NCI-H128 (cell line): ENCODE results near the gene IQSEC1.

Source experiments
- DNase-seq: peaks from one replicate; lab custom pipeline; 2025; ENCODE audit not compliant: unreplicated experiment; lab: John Stamatoyannopoulos, UW

The IQSEC1 gene

DNA sequence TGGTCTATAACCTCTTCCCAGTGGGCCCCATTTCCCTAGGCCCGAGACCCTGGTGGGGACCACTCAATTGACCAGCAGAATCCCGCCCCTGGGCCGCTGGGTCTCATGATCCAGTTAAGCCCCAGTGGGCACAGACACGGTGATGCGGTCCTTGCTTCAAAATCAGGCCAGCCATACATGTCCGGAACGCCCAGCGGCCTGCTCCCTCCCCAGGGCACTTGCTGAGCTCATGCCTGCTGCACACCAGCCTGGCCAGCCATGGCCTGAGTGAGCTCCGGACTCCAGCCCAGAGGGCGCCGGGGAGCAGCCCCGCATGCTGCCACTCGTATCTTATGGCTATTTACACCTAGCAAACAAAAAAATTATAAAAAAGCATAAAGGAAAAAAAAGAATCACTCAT lies 34.4 kb upstream of the IQSEC1 start:
- no peak for DNase-seq

DNA sequence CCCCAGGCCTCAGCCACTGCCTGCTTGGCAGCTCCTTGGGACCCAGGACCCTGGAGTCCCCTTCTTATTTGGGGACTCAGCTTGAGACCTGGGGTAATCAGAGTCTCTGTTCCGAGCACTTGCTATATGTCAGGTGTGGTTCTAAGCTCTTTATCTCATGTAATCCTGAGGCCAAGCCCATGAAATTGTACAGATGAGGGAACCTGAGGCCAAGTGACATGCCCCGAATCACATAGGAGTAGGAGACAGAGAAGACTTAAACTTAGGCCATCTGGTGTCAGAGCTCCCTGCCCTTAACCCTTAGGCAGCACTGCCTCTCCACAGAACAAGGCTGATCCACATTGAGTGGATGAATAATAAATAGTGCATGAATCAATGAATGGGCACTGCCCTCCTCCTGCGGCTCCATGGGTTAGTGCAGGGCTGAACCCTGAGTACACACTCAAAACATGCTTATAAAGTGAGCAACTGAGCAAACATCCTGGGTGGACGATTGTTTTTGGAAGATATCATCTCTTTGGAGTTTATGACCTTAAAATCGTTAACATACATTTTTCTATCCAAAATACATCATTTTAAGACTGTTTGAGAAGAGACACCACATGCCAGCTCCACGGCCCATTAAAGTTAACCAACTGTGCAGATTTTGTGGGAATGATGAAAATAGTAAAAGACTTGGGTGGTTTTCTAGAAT lies 33.2 kb upstream of the IQSEC1 start:
- DNase-seq, result no peak

DNA sequence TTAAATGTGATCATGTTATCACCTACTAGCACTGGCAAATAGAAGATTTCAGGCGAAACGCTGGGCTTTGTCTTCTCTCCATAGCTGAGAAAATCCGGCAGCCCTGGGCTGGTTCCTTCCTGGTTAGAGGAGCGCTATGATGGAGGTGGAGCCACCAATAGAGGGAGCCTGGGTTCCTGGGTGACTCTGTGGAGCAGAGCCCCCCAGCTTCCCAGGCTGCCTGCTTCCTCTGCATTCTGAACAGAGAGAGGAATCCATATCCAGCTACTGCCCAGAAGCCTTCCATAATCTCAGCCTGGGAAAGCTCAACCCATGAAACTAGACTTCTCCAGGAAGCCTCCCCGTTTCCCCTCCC lies 32.6 kb upstream of the IQSEC1 start:
- DNase-seq, result no peak

DNA sequence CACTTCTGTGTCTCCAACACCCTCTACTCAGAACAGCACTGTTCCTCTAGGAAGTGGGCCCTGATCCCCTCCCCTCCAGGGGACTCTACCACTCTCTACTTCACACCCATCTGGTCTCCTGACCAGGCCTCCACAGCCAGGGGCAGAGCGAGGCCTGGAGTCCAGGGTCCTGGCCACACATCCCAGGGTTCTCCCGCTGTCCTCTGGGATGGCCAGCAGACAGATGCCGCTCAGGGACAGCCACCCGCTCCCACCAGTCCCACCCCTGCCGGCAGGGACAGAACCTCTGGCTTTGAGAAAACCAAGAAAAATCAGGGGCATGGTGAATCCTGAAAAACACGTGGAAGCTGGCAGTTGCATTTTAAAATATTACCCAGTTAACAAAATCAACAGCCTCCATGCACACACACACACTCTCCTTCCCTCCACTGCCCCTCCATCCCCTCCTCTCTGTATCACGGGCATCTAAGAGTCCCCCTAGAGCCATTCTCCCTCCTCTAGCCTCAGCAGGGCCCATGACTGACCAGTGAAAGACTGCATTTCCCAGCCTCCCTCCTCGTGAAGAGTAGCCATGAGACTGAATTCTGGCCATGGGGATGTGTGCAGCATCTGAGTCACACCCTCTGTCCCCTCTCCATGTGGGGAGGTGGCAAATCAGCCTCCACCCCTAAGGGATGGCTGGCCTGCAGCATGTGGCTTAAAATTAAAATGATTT lies 32.1 kb upstream of the IQSEC1 start:
- no peak for DNase-seq

DNA sequence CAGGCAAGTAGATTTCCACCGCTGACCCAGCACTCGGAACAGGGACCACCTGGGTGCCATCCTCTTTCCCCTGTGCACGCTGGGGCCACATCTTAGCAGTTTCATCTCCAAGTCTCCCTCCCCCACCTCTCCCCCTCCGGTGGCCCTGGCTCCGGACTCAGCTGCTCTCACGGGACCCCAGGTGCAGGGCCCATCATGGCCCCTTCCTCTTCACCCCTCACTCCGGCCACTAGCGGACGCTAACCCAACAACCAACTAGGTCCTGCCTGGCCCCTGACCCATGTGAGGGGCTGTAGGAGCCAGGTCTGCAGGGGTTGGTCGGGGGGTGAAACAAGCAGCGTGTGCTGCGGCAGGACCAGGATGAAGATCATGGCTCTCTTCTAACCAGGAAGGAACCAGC lies 31.3 kb upstream of the IQSEC1 start:
- DNase-seq, result no peak

DNA sequence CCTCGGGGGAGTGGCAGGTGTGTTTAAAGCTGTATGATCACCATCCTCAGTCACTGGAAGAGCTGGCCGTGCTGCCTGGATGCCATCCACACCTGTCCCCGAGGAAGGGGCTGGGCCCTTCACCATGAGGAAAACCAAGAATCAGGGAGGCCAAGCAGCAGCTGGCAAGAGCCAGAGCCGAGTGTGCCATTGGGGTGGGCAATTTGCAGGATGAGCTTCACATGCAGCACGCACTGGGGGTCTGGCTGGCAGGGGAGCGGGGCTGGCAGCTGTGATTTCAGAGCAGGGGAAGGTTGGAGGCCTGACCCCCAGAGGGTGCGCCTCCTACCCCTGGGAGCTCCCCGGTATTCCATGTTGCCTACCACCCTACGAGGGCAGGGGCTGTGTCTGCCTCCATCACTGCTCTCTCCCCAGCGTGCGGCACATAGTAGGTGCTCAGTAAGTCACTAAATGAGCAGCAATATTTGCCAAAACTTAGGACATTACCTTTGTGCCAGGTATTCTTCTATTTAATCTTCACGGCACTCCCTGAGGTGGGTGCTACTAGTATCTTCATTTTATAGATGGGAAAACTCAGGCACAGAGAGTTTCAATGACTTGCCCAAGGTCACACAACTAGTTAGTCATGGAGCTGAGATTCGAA lies 30.3 kb upstream of the IQSEC1 start:
- no peak for DNase-seq

DNA sequence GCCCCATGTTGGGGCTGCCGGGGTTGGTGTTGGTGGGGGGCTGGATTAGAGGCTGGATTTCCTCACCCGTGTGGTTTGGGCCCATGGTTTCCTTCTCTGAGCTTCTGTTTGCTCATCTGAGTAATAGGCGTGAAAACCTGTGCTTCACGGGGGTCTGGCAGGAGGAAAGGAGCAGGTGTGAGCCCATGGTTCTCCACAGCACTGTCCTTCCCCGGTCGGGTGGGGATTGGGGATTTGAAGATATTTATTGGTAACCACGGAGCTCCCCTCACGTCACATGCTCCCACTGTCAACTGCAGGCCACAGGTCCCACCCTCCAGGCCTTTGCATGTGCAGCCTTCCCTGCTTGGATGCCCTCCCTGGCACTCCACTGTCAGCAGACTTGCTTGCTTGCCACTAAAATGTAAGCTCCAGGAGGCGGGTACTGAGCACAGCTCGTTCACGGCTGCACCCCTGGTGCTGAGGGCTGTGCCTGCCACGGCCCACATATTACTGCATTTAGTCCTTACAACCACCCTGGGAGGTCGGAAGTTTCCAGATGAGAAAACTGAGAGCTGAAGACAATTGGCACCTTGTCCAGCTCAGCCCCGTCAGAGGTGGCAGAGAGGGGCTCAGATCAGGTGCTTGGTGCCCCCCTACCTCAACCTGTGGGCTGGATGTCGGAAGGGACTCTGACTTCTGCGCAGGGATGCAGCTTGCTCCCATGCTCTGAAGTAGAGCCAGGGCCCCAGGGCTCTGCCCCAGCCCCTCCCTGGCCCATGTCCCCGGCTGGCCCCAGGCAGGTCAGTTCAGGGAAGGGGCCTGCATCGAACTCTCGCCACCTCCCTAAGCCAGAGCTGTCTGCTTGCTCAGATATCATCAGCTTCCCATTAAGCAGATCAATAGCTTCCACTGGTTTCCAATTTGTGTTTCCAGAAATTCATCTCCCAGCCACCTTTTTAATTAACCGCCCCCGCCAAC lies 29.4 kb upstream of the IQSEC1 start:
- no peak for DNase-seq

DNA sequence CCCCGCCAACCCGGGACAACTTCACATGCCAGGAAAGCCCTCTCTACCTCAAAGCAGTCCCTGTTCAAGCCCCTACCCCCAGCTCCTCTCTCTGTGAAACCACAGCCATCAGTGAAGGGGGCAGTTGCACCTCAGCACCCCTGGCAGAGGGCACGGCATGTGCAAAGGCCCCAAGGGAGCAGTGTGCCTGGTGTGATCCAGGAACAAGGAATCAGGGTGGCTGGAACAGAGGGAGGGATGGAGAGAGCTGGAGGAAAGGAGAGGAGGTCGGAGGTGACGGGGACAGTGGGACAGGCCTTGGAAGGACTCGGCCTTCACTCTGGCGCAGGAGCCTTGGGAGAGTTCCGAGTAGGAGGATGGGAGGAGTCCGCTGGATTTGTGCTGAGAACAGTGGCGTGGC lies 26.5 kb upstream of the IQSEC1 start:
- DNase-seq, result no peak

DNA sequence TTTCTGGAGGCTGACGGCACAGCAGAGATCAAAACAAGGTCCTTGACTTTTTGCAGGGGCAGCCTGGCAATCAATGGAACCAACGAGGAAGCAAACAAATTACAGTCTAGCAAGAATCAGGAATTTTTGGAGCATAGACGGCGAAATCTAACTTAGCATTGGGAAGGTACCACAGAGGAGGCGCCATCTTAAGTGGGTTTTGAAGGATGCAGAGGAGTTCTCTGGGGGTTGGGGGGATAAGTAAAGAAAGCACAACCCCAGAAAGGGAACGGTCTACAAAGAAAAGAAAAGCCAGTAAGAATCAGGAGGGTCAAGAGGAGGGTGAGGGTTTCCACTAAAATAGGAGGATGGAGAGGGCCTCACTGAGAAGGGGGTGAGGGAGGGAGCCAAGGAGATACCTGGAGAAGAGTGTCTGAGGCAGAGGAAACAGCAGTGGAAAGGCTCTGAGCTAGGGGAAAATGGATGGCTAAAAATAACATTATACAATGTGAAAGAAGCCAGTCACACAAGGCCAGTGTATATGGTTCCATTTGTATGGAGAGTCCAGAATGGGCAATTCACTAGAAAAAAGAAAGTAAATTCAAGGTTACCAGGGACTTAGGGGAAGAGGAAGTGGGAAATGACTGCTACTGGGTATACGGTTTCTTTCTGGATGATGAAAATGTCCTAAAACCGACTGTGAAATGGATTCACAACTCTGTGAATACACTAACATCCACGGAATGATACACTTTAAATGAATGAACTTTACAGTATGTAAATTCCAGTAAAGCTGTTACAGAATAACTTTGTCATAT lies 25.2 kb upstream of the IQSEC1 start:
- DNase-seq, result no peak

DNA sequence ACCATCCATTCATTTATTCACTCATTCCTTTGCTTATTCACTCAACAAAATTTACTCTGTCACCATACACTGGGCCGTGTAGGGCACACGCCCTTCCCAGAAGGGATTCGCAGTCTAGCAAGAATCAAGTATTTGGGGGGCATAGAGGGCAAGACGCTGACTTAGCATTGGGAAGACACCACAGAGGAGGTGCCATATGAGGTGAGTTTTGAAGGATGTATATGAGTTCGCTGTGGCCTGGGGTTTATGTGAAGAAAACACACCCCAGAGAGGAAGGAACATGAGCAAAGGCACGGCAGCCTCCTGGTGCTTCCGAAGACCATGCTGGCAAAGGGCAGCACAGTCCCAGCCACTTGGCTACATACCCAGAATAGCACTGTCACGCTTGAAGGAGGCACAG lies 23.1 kb upstream of the IQSEC1 start:
- DNase-seq, result no peak

DNA sequence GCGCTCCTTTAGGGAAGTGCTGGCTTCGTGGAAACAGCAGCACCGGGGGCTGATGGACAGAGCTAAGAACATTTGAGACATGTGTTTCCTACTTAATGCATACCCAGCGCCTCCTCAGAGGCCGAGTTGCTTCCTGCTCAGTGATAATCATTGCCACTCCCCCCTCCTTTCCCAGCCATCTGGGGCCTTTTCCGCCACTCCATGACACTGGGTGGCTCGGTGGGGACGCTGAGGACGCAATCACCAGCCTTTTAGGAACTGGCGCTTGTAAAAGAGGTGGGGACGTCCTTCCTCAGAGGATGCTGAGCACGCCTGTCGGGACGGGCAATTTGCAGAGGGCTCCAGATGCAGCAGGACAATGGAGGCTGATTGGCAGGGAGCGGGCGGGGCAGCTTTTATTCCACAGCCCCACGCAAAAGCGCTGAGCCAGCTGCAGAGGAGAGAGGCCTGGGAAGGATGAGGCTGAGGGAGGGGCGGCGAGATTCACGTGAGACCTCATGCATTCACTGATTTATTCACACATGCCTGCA lies 22.2 kb upstream of the IQSEC1 start:
- DNase-seq, result no peak

DNA sequence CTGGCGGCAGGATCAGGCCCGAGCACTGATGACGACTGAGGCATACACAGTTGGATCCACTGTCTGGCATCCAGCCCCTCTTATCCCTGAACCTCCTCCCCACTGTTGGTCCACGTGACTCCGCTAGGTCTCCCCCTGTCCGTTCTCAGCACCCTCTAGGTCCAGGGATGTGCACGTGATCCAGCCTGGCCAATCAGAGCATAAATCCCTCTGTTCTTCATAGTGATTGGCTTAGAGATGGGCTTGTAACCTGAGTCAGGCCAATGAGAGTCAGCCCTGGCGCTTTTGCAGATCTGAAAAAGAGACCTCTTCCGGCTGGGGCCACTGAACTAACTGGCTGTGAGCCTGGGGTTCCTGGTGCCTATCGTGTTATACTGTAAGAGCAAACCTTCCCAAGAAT lies 20.5 kb upstream of the IQSEC1 start:
- DNase-seq, result no peak

DNA sequence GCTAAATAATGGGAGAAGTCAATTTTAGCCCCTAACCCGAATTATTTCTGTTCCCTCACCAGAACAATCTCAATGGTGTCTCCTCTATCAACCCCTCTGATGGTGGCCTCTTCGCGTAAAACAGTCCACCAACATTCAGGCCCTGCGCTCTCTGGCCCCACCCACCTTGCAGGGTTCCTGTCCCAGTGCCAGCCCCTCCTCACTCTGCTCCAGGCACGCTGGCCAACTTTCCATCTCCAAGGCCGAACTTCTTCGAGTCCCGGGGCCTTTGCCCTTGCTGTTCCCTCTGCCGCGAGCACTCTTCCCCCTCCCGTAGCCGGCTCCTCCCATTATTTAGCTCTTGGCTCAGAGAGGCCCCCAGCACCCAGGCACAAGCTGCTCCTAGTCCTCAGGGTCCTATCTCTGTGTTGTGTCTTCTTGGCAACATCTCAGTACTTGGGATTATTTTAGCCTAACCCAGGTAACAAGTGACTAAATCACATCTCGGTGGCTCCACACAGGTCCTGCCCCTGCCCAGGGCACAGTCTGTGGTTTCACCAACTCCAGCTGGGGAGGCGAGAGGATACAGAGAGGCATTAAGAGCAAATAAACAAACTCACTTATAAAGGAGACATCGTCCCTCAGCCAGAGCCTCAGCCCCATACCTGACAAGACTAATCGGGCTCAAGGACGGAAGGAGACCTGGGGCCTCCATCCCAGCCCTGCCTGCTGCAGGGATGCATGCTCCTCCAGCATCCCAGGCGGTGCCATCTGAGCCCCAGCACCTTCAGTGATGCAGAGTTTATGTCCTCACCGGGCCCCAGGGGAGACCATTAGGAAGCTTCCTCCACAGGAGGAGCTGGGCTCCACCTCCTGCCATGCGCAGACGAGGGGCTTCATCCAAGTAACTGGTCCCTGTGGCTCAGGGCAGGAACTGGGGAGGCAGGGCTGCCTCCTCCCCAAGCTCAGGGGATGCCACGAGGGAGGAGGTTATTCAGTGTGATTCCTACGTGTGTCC lies 19.7 kb upstream of the IQSEC1 start:
- DNase-seq, result no peak

DNA sequence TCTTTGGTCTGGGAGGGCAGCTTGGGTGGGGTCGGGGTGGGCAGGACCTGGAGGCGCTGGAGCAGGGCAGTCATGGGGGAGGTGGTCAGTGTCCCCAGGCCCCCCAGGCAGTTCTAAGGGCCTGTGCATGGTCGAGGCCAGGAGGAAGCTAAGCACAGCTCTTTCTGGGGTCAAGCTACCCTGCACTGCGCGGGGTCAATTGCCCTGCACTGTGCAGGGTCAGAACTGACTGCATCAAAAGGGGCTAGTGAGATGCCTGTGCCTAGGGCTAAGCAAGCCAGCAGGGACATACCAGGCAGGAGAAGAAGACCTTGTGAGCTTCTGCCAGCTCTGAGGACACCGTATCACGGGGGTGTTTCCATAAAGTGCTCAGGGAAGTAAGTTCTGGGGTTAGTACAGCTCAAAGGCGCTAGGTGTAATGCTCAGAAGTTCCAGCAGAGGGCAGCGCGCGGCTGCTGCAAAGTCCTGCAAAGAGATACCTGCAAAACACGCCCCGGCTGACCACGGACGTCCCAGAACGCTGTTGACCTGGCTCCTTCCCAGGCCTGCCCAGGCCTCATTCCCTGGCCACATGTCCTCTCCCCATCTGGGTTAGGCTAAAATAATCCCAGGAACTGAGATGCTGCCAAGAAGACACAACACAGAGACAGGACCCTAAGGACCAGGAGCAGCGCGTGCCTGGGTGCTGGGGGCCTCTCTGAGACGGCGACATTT lies 18.8 kb upstream of the IQSEC1 start:
- no peak for DNase-seq

DNA sequence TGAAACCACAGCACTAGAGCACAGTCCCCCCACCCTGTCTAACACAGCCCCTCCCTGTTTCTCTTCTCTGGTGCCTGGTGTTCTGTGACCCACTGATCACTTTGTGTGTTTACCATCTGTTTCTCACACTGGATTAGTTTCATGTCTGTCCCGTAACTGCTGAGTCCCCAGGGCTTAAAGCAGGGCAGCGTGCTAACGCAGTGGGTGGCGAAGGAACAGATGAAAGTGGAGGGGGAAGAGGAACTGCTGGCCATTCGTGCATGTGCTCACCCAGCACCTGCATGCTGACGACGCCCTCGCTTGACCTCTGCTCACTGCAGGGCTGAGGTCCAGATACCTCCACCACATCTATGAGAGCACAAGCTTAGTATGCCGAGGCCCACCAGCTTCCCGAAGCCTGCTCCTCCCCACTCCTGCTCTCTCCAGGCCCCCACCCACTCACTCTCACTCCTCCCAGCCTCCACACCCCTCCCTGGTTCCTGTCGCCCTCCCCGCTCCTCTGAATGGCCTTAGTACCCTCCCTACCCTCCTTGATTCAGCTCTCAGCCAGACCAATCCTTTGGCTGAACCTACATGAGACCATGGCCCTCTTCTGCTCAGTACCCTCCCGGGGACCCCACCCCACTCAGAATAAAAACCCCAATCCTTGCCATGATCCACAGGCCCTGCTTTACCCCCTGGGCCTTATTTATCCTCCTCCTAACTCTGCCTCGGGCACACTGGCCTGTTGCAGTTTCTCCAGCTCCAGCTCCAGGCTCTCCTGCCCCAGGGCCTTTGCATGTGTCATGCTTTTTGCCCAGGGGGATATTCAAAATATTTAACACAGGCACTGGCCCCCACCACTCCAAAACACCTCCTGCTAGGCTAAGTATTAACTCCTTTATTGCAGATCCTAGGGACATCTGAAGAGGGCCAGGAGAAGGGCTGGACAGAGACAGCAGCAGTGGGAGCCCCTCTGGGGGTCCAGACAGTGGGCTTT lies 15.1 kb upstream of the IQSEC1 start:
- DNase-seq, result no peak

DNA sequence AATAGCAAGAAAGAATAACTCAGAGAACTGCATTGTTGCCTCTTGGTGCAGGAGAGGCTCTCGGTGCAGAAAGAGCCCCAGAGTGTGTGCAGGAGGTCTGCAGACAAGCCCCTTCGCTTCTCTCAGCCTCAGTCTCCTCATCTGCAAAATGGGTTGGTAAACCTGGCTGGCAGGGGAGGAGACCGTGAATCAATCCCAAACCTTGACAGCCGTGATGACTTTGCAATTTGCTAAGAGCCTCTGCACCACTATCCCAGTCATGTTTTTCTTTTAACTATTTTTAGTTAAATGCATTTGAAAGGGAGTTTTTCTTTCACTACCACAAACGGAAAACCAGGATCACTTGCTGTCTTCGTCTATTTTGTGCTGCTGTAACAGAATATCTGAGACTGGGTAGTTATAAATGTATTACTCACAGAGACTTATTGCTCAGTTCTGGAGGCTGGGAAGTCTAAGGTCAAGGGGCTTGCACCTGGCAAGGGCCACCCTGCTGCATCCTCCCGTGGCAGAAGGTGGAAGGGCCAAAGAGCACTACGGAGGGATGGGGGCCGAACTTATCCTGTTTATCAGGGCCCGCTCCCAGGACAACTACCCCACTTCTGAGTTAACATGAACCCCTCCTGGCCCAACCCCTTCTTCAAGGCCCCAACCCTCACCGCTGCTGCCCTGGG lies 14.2 kb upstream of the IQSEC1 start:
- DNase-seq, result no peak

DNA sequence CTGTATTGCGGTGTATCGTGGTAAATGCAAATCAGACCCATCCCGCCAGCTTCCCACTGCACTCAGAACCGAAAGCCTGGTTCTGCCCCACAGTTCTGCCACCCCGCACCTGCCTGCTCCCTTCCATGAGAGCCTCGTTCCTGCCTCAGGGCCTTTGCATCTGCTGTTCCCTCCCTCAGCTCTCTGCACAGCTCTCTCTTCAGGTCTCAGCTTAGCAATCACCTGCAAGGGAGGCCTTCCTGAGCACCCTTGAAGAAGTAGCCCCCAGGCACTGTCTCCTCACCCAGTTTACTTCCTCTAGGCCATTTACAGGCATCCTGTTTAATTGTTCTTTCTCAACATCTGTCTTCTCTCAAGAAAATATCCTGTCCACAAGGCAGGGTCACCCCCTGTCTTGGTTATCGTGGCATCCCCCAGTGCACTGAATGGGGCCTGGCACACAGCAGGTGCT lies 13.3 kb upstream of the IQSEC1 start:
- DNase-seq, result no peak
